NCI-H1694 (cell line): ENCODE measurements around the gene AP2A2.
A peak's percentile ranks its signal among the peaks of the same experiment; 100 is the strongest.

Experiments
- DNase-seq: peaks from one replicate; lab custom pipeline; 2025; lab: John Stamatoyannopoulos, UW

Gene AP2A2

DNA sequence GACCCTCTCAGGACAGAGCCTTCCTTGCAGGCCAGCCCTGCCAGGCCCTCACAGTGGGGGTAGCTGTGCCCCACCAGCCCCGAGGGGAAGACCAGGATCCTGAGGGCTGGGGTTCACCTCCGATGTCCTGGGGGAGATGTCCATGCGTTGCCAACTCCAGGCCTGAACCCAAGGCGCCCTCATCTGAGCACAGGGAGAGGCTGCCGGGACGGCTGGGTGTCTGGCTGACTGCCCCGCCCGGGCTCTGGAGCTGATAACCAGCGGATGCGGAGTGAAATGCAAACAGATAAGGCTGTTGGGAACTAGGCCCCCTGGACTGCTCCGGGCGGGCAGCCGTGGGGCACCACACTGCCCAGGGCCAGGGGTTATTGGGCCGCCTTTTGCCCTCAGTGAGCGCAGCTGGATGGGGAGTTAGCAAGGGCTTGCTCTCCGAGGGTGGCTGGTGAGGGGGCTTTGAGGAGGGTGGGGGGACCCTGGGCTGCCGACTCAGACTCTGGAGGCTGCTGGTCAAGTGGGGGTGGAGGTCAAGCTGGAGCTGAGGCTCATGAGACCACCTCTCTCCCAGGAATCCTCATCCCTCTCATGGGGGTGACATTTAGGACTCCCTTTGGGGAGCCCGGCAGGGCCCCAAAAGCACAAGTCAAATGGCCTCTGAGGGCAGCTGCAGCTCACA lies 116.4 kb downstream of the AP2A2 start:
- no peak for DNase-seq

DNA sequence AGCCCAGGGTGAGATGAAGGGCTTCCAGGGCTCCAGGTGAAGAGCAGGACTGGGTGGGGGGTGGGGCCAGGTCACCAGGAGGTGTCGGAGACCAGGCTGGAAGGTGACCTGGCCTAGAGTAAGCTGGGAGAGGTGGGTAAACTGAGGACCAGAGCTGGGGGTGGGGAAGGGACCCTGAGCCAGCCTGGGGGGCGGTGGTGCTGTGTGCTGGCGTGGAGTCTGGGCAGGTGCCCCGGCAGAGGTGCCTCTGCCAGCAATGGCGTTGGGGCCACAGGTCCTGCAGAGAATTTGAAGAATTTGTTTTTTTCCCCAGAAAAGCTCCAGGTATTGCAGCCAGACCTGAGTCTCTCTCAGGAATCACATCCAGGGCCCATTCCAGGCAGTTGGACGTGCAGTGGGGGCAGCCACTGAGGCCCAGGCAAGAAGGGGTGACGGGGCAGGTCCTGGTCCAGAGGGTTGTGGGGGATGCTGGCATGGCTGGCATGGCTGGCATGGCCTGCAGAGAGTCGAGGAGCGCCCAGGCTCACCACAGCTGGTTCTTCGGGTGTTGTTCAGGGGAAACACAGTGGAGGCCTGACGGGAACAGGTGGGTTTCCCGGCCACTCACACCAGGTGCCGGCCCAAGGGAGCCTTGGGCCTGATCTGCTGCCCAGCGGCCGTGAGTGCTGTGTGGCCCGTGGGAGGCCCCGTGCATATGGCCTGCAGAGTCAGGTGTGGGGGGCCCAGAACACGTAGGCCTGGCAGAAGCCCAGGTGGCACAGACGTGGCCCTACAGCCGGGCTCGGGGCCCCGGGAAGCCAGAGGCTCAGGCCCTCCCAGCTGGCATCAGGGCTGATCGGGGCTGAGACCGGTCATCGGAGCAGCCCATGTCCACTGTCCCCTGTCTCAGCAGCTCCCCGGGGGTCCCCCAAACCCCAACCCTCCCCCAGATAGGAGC lies 117.2 kb downstream of the AP2A2 start:
- no peak for DNase-seq

DNA sequence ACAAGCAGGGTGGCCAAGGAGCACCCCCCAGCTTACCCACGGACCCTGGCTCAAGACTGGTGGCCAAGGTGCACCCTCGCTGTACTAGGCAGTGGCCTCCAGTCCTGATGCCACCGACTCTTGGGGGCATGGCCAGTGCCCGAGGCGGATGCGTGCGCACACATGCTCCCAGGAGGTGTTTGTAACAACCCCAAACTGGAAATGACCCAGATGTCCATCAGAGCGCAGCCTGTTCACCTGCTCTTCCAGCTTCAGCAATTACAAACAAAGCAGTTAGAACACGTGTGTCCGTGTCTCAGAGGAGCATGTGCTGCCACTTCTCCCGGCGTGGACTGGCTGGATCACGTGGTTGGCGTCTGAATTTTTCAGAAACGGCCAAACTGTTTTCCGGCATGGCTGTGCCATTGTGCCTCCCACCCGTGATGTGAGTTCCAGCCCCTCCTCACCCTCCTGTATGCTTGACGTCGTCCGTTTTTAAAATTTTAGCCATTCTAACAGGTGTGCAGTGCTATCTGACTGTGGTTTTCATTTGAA lies 118.0 kb downstream of the AP2A2 start:
- no peak for DNase-seq

- DNase-seq: no peak
Measured at GRCh38 chr11:1044160-1044559, 118.5 kb downstream of the AP2A2 start.

DNA sequence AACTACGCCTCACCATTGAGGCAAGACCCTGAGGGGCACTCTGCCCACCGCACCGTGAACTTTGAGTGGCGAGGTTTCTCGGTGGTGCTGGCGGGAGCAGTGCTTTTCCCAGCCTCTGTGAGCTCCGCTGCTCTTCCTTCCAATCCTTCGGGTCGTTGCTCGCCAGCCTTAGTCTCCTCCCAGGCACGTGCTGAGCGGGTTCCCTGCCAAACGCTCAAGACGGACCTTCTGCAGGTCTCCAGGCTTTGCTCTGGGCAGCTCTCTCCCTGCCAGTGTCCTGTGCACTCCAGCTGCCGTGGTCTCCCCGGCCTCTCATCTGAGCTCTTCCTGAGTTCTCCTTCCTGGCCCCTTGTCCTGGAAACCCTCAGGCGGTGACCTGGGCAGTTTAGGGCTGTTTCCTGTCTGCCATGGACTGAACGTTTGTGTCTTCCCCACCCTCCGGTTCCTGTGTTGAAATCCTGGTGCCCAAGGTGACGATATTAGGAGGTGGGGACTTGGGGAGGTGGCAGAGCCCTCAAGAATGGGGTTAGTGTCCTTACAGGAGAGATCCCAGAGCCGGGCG lies 122.0 kb downstream of the AP2A2 start:
- no peak for DNase-seq

GRCh38 chr11:1048375-1049070 lies 122.9 kb downstream of the AP2A2 start:
- DNase-seq: no peak

- no peak for DNase-seq
Measured at GRCh38 chr11:1049071-1049405, 123.4 kb downstream of the AP2A2 start.

- DNase-seq: no peak
Measured at GRCh38 chr11:1049431-1049891, 123.8 kb downstream of the AP2A2 start.

DNA sequence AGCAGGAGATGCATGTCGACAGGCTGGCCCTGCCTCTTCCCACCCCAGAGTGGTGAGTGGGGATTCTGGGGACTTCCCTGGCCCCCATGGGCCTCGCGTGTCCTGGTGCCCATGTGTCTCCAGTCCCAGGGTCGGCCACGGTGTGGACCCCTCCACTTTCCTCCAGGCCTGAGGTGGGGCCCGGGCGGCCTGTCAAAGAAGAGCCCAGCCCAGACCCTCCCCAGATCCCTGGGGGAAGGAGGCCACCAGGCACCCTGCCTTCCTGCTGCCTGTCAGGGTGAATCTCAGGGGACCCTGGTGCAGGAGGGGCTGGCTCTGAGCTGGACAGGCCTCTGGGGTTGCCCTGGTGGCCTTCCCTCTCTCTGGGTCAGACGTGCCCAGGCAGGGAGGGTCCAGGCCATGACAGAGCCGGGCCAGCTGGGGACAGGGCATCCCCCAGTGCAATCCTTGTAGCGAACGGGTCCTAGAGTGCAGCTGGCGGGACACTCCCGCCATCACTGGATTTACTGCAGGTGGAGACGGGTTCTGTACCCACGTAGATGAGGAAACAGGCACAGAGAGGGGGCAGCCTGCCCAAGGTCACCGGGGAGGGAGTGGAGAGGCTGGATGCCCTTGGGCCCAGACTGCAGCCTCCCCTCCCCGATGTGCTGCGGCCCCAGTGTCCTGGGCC lies 124.4 kb downstream of the AP2A2 start:
- no peak for DNase-seq

GRCh38 chr11:1050581-1051355 lies 125.1 kb downstream of the AP2A2 start:
- peak; percentile 14 for DNase-seq

DNA sequence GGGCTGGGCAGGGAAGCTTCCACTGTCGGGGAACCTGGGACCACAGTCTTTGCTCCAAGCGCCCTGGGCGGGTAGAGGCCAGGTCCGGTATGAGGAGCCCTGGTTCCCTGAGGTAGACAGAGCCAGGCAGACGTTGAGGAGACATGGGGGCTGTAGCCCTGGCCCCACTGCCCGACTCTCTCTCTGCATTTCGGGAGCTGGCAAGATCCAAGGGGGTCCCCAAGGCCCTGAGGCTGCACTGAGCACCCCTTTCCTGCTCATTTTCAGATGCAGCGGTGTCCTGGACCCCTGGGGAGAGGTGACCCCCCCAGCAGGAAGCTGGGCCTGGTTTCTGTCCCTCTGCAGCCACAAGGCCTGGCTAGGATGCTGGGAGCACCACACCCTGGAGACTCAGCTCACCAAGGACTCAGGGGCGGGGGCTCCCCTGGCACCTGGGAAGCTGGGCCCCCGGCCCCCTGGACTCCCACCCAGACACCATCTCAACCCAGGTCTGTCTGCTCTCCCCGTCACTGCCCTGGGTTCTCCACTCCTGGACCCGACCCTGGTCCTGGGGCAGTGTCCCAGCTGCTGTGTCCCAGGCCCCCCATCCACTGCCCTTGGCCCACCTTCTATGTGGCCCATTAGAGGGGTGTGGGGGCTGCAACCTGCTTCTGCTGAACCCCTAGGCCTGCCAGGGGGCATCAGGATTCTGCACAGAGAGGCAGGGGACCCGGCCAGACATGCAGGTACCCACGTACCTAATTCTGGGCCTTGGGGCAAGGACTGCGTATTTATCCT lies 125.9 kb downstream of the AP2A2 start:
- no peak for DNase-seq

GRCh38 chr11:1052133-1053011 lies 126.7 kb downstream of the AP2A2 start:
- DNase-seq: no peak

DNA sequence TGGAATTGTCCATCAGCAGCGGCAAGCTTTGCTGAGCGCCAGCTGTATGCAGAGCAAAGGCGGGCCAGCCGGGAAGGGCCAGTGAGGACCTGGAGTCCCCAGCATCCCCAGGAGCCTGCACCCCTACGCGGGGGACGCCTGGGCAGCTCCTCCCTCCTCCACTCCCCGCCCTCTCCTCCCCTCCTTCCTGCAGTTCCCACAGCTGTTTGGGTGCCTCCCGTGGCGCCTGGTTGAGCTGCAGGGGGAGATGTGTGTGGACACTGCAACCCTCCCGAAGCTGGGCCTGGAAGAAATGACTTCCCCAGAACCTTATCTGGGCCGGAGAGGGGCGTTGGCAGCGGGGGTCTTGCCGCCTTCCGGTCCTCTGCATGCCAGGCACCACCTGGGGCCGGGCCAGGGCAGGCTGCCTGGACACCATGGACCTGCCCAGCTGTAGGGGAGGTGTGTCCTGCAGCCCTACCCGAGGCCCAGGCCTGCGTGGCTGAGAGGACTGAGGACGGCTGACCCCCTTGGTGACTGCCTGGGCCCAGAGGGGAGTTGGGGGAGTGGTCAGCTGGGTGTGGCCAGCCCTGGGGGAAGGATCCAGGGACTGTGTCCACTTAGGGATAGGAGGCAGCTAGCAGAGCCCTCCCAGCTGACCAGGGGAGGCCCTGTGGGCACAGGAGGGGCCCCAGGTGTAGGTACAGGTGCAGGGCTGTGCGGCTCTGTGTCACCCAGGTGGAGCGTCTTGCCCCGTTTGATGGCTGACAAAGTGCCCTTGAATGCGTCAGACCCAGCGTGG lies 127.6 kb downstream of the AP2A2 start:
- no peak for DNase-seq

DNA sequence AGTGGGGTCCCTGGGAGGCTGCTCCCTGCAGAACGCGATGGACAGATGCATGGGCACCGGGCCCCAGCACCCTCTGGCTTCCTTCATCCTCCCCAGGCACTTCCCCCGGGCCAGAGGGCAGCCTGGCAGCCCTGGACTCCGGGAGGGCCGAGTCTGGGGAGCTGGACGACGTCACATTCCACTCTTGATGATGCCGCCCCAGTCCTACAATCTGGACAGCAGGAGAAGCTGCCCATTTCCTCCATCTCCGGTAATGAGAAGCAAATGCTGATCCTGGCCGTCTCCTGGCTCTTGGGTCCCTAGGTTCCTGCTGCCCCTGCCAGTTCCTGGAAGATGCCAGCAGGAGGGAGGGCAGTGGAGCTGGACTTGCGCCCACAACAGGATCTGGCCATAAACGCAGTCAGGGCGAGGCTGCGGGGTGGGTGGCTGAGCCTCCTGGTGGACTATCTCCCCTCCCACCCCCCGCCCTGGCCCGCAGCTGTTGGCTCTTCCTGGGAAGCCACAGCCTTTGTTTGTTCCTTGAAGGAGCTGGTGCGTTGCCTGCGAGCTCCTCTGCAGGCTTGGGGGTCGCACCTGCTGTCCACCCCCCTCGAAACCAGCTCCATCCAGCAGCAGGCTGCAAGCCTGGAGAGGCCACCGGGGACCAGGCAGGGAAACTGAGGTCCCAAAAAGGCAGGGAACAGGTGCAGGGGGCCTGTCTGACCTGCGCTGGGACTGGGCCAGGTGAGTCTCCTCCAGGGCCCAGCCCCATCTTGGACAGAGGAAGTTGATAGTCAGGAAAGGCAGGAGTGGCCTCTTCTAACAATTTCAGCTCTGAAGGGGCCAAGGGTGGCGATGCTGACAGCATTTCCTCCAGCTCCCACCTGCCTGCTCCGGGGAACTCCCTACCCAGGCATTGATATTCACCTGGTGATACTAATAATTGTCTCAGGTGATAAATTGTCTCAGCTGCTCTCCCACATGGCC lies 128.8 kb downstream of the AP2A2 start:
- DNase-seq: no peak

DNA sequence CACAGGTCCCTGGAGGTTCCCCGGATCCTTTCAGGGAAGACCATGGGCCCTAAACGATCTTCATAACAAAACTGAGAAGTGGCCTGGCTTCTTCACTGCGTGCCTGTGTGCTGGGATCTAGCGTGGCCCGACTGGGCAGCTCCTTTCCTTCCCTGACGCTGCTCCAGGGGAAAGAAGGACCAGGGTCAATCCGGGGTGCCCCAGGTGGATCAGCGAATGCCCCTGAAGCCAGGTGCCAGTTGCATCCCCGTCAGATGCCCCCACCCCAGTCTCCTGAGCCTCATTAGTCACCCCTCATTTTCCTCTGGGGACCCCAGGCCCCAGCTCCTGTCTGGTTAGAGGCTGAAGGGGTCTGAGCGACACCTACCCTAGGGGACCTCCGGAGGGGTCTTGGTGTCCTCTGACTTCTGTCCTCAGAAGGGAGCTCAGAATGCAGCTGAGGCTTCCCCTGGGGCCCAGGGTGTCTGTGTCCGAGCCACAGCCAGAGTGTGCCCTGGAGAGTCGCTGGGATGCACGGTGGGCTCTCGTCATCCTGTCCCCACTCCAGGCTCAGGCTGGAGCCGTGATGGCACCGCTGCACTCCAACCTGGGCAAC lies 129.5 kb downstream of the AP2A2 start:
- no peak for DNase-seq

- DNase-seq: no peak
Measured at GRCh38 chr11:1055990-1056771, 130.5 kb downstream of the AP2A2 start.
